Smooth muscle cell (in vitro differentiated cells): ENCODE data around the gene ACSF3. TPM values are rescaled to one million over a fixed set of nuclear protein-coding genes. Genes with fewer than 3 reads are reported as not detected.

ENCODE experiments used
- DNase-seq: peaks from one replicate; lab custom pipeline; 2025; ENCODE audit not compliant: unreplicated experiment; lab: John Stamatoyannopoulos, UW
- H2AFZ ChIP-seq: fragments of 200-600 bp; sonication (generic); 2 replicates; pipeline ENCODE4 v1.6.0; 2016; ENCODE audit warnings: antibody characterized with exemption, low read depth, mild to moderate bottlenecking
- H3F3A ChIP-seq: fragments of 200-600 bp; sonication (generic); 2 replicates; pipeline ENCODE4 v1.6.0; 2017; ENCODE audit warnings: antibody characterized with exemption, low read depth
- H3K27ac ChIP-seq: fragments of 200-600 bp; sonication (generic); 2 replicates; pipeline ENCODE4 v1.5.1; 2016; ENCODE audit warnings: low read depth, mild to moderate bottlenecking
- H3K27me3 ChIP-seq: fragments of 200-600 bp; sonication (generic); 2 replicates; pipeline ENCODE4 v1.6.1; 2016; ENCODE audit warnings: low read depth, mild to moderate bottlenecking
- H3K36me3 ChIP-seq: fragments of 200-600 bp; sonication (generic); 2 replicates; pipeline ENCODE4 v1.5.1; 2016; ENCODE audit warnings: low read depth
- H3K4me1 ChIP-seq: fragments of 200-600 bp; sonication (generic); 2 replicates; pipeline ENCODE4 v1.5.1; 2016; ENCODE audit warnings: low read depth
- H3K4me2 ChIP-seq: fragments of 200-600 bp; sonication (generic); 2 replicates; pipeline ENCODE4 v1.6.0; 2016; ENCODE audit warnings: mild to moderate bottlenecking
- H3K4me3 ChIP-seq: fragments of 200-600 bp; sonication (generic); 2 replicates; pipeline ENCODE4 v1.5.1; 2016; ENCODE audit warnings: mild to moderate bottlenecking
- H3K79me2 ChIP-seq: fragments of 200-600 bp; sonication (generic); 2 replicates; pipeline ENCODE4 v1.6.0; 2016; ENCODE audit warnings: low read depth, mild to moderate bottlenecking
- H3K9ac ChIP-seq: fragments of 200-600 bp; sonication (generic); 2 replicates; pipeline ENCODE4 v1.6.0; 2016; ENCODE audit warnings: low read depth
- H3K9me3 ChIP-seq: fragments of 200-600 bp; sonication (generic); replicated peaks from 2 replicates; pipeline ENCODE4 v1.5.1; 2016; ENCODE audit warnings: low read depth
- H4K20me1 ChIP-seq: fragments of 200-600 bp; sonication (generic); 2 replicates; pipeline ENCODE4 v1.6.0; 2016; ENCODE audit warnings: low read depth
- CTCF ChIP-seq: fragments of 200-600 bp; sonication (generic); IDR thresholded peaks from 2 replicates; pipeline ENCODE4 v1.5.1; 2017; ENCODE audit warnings: borderline replicate concordance, mild to moderate bottlenecking, antibody characterized with exemption; ENCODE audit not compliant: insufficient read depth, poor library complexity, severe bottlenecking
- WGBS: methylation state at CpG from one replicate; pipeline ENCODE4 v1.1.7; 2016; ENCODE audit warnings: low lambda C conversion rate; 5-methylcytosine and 5-hydroxymethylcytosine counted together
- polyA plus RNA-seq: library from polyadenylated mRNA; unstranded; fragments of >200 nt; fragmentation: Nextera tagmentation; extraction: Ambion mirVana; gene quantifications from 2 replicates; pipeline ENCODE4 v1.2.1, GENCODE V29; 2016
- total RNA-seq: library from RNA; depleted of rRNA; stranded (reverse); fragments of >200 nt; gene quantifications from 2 replicates; pipeline ENCODE4 v1.2.3, GENCODE V29; 2014

Gene ACSF3
- total and polyA plus RNA-seq, 2 experiments from 2014 or later, result 13.6 to 15.1 TPM

GRCh38 chr16:89143911-89144675 lies 50.4 kb downstream of the ACSF3 start:
- Histone ChIP-seq H4K20me1 (no peaks in the 10 kb centered on the region), H3K4me1 (no peaks in the 10 kb centered on the region), H3K27ac (no peak overlapping the region), H2AFZ (no peak overlapping the region), H3K27me3 (no peaks in the 10 kb centered on the region), H3K9me3 (no peaks in the 10 kb centered on the region), H3F3A (no peaks in the 10 kb centered on the region), H3K79me2 (no peaks in the 10 kb centered on the region), H3K4me2 (no peak overlapping the region), H3K9ac (no peak overlapping the region), H3K36me3 (no peaks in the 10 kb centered on the region), H3K4me3 (no peak overlapping the region)
- WGBS, result 94% methylated on average over 22 of the region's 22 CpGs
- TF ChIP-seq CTCF, result no peak
- no peak for DNase-seq

GRCh38 chr16:89144681-89145080 lies 51.0 kb downstream of the ACSF3 start:
- 95% methylated on average over 6 of the region's 6 CpGs for WGBS
- TF ChIP-seq CTCF, result no peak
- no peak overlapping the region for H3K9ac ChIP-seq
- no peaks in the 10 kb centered on the region for H3K27me3 ChIP-seq
- H3K4me2 ChIP-seq, result no peak overlapping the region
- DNase-seq, result no peak
- no peaks in the 10 kb centered on the region for H3K9me3 ChIP-seq
- H3K27ac ChIP-seq, result no peak overlapping the region
- no peaks in the 10 kb centered on the region for H3F3A ChIP-seq
- no peak overlapping the region for H3K4me3 ChIP-seq
- H3K36me3 ChIP-seq, result no peaks in the 10 kb centered on the region
- no peaks in the 10 kb centered on the region for H4K20me1 ChIP-seq
- H2AFZ ChIP-seq, result no peak overlapping the region
- no peaks in the 10 kb centered on the region for H3K79me2 ChIP-seq
- H3K4me1 ChIP-seq, result no peaks in the 10 kb centered on the region

DNA sequence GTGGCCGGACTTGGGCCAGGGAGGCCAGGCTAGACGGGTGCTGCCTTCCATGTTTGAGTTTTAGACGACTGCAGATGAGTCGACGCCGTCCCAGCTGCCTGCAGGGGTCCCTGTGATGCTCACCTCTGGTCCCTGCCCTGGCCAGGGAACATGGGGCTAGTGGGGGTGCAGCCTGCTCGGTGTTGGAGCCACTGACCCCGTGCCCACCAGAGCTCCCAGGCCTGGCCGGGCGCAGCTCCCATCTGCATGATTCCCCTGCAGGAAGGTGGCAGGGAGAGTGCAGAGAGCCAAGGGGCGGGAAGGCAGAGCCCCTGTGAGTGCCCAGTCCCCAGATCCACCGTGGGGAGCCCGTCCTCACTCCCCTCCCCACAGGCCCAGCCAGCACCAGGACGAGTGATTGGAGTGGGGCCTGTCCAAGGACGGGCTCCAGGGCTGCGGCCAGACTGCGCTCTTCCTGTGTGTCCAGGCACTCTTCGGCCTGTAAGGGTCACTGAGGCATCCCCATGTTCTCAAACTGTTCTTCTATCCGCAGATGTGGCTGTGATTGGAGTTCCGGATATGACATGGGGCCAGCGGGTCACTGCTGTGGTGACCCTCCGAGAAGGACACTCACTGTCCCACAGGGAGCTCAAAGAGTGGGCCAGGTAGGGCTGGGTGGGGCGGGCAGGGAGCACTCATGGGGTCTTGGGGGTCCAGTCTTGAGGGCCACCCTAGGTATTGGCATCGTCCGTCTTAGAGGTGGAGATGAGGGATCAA lies 51.9 kb downstream of the ACSF3 start:
- 96% methylated on average over 22 of the region's 25 CpGs for WGBS
- no peak for DNase-seq
- no peak overlapping the region for H2AFZ ChIP-seq

More for the DNA sequence above, 51.9 kb downstream of the ACSF3 start:
- Histone ChIP-seq H3K79me2 (no peaks in the 10 kb centered on the region), H4K20me1 (no peaks in the 10 kb centered on the region), H3K4me3 (no peak overlapping the region), H3K9ac (no peak overlapping the region), H3K4me2 (no peak overlapping the region), H3F3A (no peaks in the 10 kb centered on the region), H3K27ac (no peak overlapping the region), H3K4me1 (no peaks in the 10 kb centered on the region), H3K36me3 (no peaks in the 10 kb centered on the region), H3K27me3 (no peaks in the 10 kb centered on the region), H3K9me3 (no peaks in the 10 kb centered on the region)
- no peak for TF ChIP-seq CTCF
